Adrenal gland (tissue), 5 donors: ENCODE measurements around the gene BCL6B.

Experiments used
- CTCF ChIP-seq, 6 experiments: fragments of 450-650 bp in 4 of 6; fragments of 200-600 bp in 2 of 6; sonication (generic) in 1 of 6; IDR thresholded peaks; 1 replicate in 5 of 6; 2 replicates in 1 of 6; pipeline versions ENCODE4 v1.5.1 to v1.8.0; 2016 to 2021; ENCODE audit warnings: antibody characterized with exemption in 6 of 6, mild to moderate bottlenecking in 2 of 6, moderate library complexity in 1 of 6
- POLR2A ChIP-seq, 2 donors: fragments of 450-650 bp; IDR thresholded peaks; one replicate each; pipeline ENCODE4 v1.6.1; 2017; ENCODE audit warnings: antibody characterized with exemption in 2 of 2, mild to moderate bottlenecking in 2 of 2, moderate library complexity in 1 of 2
- donor health status: DM: no; HTN: no; CAD: no.

- no peak for TF ChIP-seq CTCF (IDR thresholded peaks at IDR 0.05)
- TF ChIP-seq POLR2A (IDR thresholded peaks at IDR 0.05), result no peak
These were observed 5.0 kb upstream of the BCL6B start for GRCh38 chr17:7017827-7018200.
